Sigmoid colon (tissue), 4 donors: Measurements from ENCODE around the gene SPATA13.

ENCODE experiments used
- CTCF ChIP-seq, 4 experiments: fragments of 450-650 bp in 3 of 4; fragments of 200-600 bp in 1 of 4; IDR thresholded peaks; one replicate each; pipeline ENCODE4 v1.5.1; 2016 to 2019; ENCODE audit warnings: antibody characterized with exemption in 4 of 4, mild to moderate bottlenecking in 3 of 4, moderate library complexity in 2 of 4
- EP300 ChIP-seq, 4 donors: sonication (generic); formaldehyde crosslinking; IDR thresholded peaks; one replicate each; pipeline ENCODE4 v1.6.1; 2017; ENCODE audit warnings: antibody characterized with exemption in 4 of 4
- POLR2A ChIP-seq, 2 donors: fragments of 450-650 bp; IDR thresholded peaks; one replicate each; pipeline ENCODE4 v1.6.1; 2016; ENCODE audit warnings: antibody characterized with exemption in 2 of 2, mild to moderate bottlenecking in 2 of 2, moderate library complexity in 2 of 2
- POLR2AphosphoS5 ChIP-seq, 4 donors: sonication (generic); formaldehyde crosslinking; IDR thresholded peaks; one replicate each; pipeline ENCODE4 v1.6.1; 2017; ENCODE audit warnings: antibody characterized with exemption in 4 of 4

GRCh38 chr13:24306632-24307031, 146.1 kb downstream of the SPATA13 start:
- TF ChIP-seq CTCF (IDR thresholded peaks at IDR 0.05) (no peak), EP300 (IDR thresholded peaks at IDR 0.05) (no peak), POLR2A (IDR thresholded peaks at IDR 0.05) (no peak), POLR2AphosphoS5 (IDR thresholded peaks at IDR 0.05) (no peak)
